ENCODE measurements around the gene MRPL2.

GRCh38 chr6:43007126-43007525, 52.1 kb downstream of the MRPL2 start:
- TF ChIP-seq KLF16 (tag by site-specific recombination; IDR thresholded peaks at IDR 0.05) (no peak), PRDM6 (tag by site-specific recombination; IDR thresholded peaks at IDR 0.05) (no peak), ZNF274 (IDR thresholded peaks at IDR 0.05; ENCODE audit: low read length) (no peak), ZNF274 (tag by site-specific recombination; IDR thresholded peaks at IDR 0.05; ENCODE audit: borderline replicate concordance) (no peak), ZNF513 (tag by site-specific recombination; IDR thresholded peaks at IDR 0.05) (no peak), REST (tag by site-specific recombination; IDR thresholded peaks at IDR 0.05) (no peak), ZNF707 (tag by site-specific recombination; IDR thresholded peaks at IDR 0.05) (no peak), ZNF335 (tag by site-specific recombination; conservative IDR thresholded peaks at IDR 0.05) (no peak), ATF2 (tag by site-specific recombination; IDR thresholded peaks at IDR 0.05; ENCODE audit: low read depth) (no peak), ZNF670 (tag by site-specific recombination; IDR thresholded peaks at IDR 0.05; ENCODE audit: low read depth) (no peak), ZNF544 (tag by site-specific recombination; IDR thresholded peaks at IDR 0.05) (no peak)
- TF ChIP-seq, protein P1, sequence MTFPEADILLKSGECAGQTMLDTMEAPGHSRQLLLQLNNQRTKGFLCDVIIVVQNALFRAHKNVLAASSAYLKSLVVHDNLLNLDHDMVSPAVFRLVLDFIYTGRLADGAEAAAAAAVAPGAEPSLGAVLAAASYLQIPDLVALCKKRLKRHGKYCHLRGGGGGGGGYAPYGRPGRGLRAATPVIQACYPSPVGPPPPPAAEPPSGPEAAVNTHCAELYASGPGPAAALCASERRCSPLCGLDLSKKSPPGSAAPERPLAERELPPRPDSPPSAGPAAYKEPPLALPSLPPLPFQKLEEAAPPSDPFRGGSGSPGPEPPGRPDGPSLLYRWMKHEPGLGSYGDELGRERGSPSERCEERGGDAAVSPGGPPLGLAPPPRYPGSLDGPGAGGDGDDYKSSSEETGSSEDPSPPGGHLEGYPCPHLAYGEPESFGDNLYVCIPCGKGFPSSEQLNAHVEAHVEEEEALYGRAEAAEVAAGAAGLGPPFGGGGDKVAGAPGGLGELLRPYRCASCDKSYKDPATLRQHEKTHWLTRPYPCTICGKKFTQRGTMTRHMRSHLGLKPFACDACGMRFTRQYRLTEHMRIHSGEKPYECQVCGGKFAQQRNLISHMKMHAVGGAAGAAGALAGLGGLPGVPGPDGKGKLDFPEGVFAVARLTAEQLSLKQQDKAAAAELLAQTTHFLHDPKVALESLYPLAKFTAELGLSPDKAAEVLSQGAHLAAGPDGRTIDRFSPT (tag by site-specific recombination; IDR thresholded peaks at IDR 0.05) = no peak
- TF ChIP-seq, protein P2, sequence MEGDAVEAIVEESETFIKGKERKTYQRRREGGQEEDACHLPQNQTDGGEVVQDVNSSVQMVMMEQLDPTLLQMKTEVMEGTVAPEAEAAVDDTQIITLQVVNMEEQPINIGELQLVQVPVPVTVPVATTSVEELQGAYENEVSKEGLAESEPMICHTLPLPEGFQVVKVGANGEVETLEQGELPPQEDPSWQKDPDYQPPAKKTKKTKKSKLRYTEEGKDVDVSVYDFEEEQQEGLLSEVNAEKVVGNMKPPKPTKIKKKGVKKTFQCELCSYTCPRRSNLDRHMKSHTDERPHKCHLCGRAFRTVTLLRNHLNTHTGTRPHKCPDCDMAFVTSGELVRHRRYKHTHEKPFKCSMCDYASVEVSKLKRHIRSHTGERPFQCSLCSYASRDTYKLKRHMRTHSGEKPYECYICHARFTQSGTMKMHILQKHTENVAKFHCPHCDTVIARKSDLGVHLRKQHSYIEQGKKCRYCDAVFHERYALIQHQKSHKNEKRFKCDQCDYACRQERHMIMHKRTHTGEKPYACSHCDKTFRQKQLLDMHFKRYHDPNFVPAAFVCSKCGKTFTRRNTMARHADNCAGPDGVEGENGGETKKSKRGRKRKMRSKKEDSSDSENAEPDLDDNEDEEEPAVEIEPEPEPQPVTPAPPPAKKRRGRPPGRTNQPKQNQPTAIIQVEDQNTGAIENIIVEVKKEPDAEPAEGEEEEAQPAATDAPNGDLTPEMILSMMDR (tag by site-specific recombination; IDR thresholded peaks at IDR 0.05) = no peak
- TF ChIP-seq, protein P3, sequence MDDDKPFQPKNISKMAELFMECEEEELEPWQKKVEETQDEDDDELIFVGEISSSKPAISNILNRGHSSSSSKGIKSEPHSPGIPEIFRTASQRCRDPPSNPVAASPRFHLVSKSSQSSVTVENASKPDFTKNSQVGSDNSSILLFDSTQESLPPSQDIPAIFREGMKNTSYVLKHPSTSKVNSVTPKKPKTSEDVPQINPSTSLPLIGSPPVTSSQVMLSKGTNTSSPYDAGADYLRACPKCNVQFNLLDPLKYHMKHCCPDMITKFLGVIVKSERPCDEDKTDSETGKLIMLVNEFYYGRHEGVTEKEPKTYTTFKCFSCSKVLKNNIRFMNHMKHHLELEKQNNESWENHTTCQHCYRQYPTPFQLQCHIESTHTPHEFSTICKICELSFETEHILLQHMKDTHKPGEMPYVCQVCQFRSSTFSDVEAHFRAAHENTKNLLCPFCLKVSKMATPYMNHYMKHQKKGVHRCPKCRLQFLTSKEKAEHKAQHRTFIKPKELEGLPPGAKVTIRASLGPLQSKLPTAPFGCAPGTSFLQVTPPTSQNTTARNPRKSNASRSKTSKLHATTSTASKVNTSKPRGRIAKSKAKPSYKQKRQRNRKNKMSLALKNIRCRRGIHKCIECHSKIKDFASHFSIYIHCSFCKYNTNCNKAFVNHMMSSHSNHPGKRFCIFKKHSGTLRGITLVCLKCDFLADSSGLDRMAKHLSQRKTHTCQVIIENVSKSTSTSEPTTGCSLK (tag by site-specific recombination; IDR thresholded peaks at IDR 0.05) = no peak

Measured in HEK293 (cell line).